Vagina (tissue), 2 donors: ENCODE results near the gene OR52E2. TPM values are rescaled to one million over a fixed set of nuclear protein-coding genes. Genes with fewer than 3 reads are reported as not detected.

Source experiments
- DNase-seq, 2 donors: peaks; one replicate each; pipeline ENCODE4 v3.0.0-alpha.2; 2017; ENCODE audit errors: extremely low spot score in 2 of 2
- H3K27ac ChIP-seq: fragments of 200-600 bp; sonication (generic); one replicate; pipeline ENCODE4 v1.5.1; 2019
- H3K27me3 ChIP-seq: fragments of 200-600 bp; sonication (generic); one replicate; pipeline ENCODE4 v1.5.1; 2019
- H3K36me3 ChIP-seq, 2 donors: fragments of 200-600 bp; sonication (generic); one replicate each; pipeline ENCODE4 v1.5.1; 2017 to 2019
- H3K4me1 ChIP-seq: fragments of 200-600 bp; sonication (generic); one replicate; pipeline ENCODE4 v1.5.1; 2019
- H3K4me3 ChIP-seq, 2 donors: fragments of 200-600 bp; sonication (generic); 1 replicate in 1 of 2; 2 replicates in 1 of 2; pipeline ENCODE4 v1.5.1; 2016 to 2019
- H3K9me3 ChIP-seq: fragments of 200-600 bp; sonication (generic); one replicate; pipeline ENCODE4 v1.5.1; 2019
- CTCF ChIP-seq, 3 experiments: fragments of 450-650 bp in 2 of 3; fragments of 200-600 bp in 1 of 3; sonication (generic) in 1 of 3; IDR thresholded peaks; one replicate each; pipeline ENCODE4 v1.5.1; 2017 to 2019; ENCODE audit warnings: antibody characterized with exemption in 3 of 3, mild to moderate bottlenecking in 2 of 3, moderate library complexity in 2 of 3
- POLR2A ChIP-seq, 2 donors: fragments of 450-650 bp; IDR thresholded peaks; one replicate each; pipeline ENCODE4 v1.6.1; 2017; ENCODE audit warnings: antibody characterized with exemption in 2 of 2, mild to moderate bottlenecking in 2 of 2, moderate library complexity in 2 of 2
- POLR2AphosphoS5 ChIP-seq, 2 donors: sonication (generic); formaldehyde crosslinking; IDR thresholded peaks; one replicate each; pipeline ENCODE4 v1.9.0; 2017; ENCODE audit warnings: antibody characterized with exemption in 2 of 2, mild to moderate bottlenecking in 2 of 2, low read depth in 1 of 2; ENCODE audit not compliant: insufficient read depth in 1 of 2
- intact Hi-C: fragments of 100-400 bp; cut with DNase I; formaldehyde crosslinking; loops from one replicate; pipeline ENCODE4 v1.15.1; 2023
- total RNA-seq: library from RNA; depleted of rRNA; stranded (reverse); fragments of >200 nt; gene quantifications from one replicate; pipeline ENCODE4 v1.2.3, GENCODE V29; 2016

The OR52E2 gene
- total RNA-seq, 1 donor from 2014 or later: not detected

GRCh38 chr11:5037926-5038325 lies 21.5 kb downstream of the OR52E2 start:
- Histone ChIP-seq H3K27me3 (no peaks in the 10 kb centered on the region), H3K36me3 (no peaks in the 10 kb centered on the region), H3K4me1 (no peaks in the 10 kb centered on the region), H3K4me3 (no peak overlapping the region), H3K9me3 (no peaks in the 10 kb centered on the region), H3K27ac (no peak overlapping the region)
- TF ChIP-seq CTCF (IDR thresholded peaks at IDR 0.05) (no peak), POLR2A (IDR thresholded peaks at IDR 0.05) (no peak), POLR2AphosphoS5 (IDR thresholded peaks at IDR 0.05; ENCODE audit: insufficient read depth in 1 of 2, low read depth in 1 of 2) (no peak)
- intact Hi-C loops: no loop called here
- DNase-seq: no peak

GRCh38 chr11:5036669-5037068 lies 22.8 kb downstream of the OR52E2 start:
- no peaks in the 10 kb centered on the region for H3K4me1 ChIP-seq
- no peak for TF ChIP-seq POLR2A (IDR thresholded peaks at IDR 0.05)
- TF ChIP-seq CTCF (IDR thresholded peaks at IDR 0.05): no peak
- TF ChIP-seq POLR2AphosphoS5 (IDR thresholded peaks at IDR 0.05; ENCODE audit: insufficient read depth in 1 of 2, low read depth in 1 of 2): no peak
- H3K36me3 ChIP-seq: no peaks in the 10 kb centered on the region
- no peak overlapping the region for H3K4me3 ChIP-seq
- DNase-seq: no peak
- H3K27me3 ChIP-seq: no peaks in the 10 kb centered on the region
- intact Hi-C loops: no loop called here
- H3K27ac ChIP-seq: no peak overlapping the region
- no peaks in the 10 kb centered on the region for H3K9me3 ChIP-seq

GRCh38 chr11:5021996-5022395 lies 37.4 kb downstream of the OR52E2 start:
- TF ChIP-seq CTCF (IDR thresholded peaks at IDR 0.05) (no peak), POLR2A (IDR thresholded peaks at IDR 0.05) (no peak), POLR2AphosphoS5 (IDR thresholded peaks at IDR 0.05; ENCODE audit: insufficient read depth in 1 of 2, low read depth in 1 of 2) (no peak)
- H3K27me3 ChIP-seq: no peaks in the 10 kb centered on the region
- DNase-seq: no peak
- H3K36me3 ChIP-seq: no peaks in the 10 kb centered on the region
- no peak overlapping the region for H3K27ac ChIP-seq
- no peaks in the 10 kb centered on the region for H3K4me1 ChIP-seq
- H3K9me3 ChIP-seq: no peaks in the 10 kb centered on the region
- intact Hi-C loops: no loop called here
- no peak overlapping the region for H3K4me3 ChIP-seq

GRCh38 chr11:5013012-5013411 lies 46.4 kb downstream of the OR52E2 start:
- Histone ChIP-seq H3K27me3 (no peaks in the 10 kb centered on the region), H3K9me3 (no peaks in the 10 kb centered on the region)

GRCh38 chr11:5011254-5011653 lies 48.2 kb downstream of the OR52E2 start:
- DNase-seq: no peak
- no peaks in the 10 kb centered on the region for H3K9me3 ChIP-seq
- H3K4me3 ChIP-seq: no peak overlapping the region
- TF ChIP-seq POLR2A (IDR thresholded peaks at IDR 0.05) (no peak), POLR2AphosphoS5 (IDR thresholded peaks at IDR 0.05; ENCODE audit: insufficient read depth in 1 of 2, low read depth in 1 of 2) (no peak), CTCF (IDR thresholded peaks at IDR 0.05) (no peak)
- H3K36me3 ChIP-seq: no peaks in the 10 kb centered on the region
- H3K27ac ChIP-seq: no peak overlapping the region
- intact Hi-C loops: no loop called here
- H3K27me3 ChIP-seq: no peaks in the 10 kb centered on the region
- H3K4me1 ChIP-seq: no peaks in the 10 kb centered on the region

More at GRCh38 chr11:5013012-5013411, 46.4 kb downstream of the OR52E2 start:
- TF ChIP-seq CTCF (IDR thresholded peaks at IDR 0.05): no peak
- no peak for TF ChIP-seq POLR2AphosphoS5 (IDR thresholded peaks at IDR 0.05; ENCODE audit: insufficient read depth in 1 of 2, low read depth in 1 of 2)
- TF ChIP-seq POLR2A (IDR thresholded peaks at IDR 0.05): no peak
- H3K36me3 ChIP-seq: no peaks in the 10 kb centered on the region
- no peaks in the 10 kb centered on the region for H3K4me1 ChIP-seq
- H3K4me3 ChIP-seq: no peak overlapping the region
- no peak for DNase-seq
- intact Hi-C loops: no loop called here
- no peak overlapping the region for H3K27ac ChIP-seq

Other genes starting within 250 kb of the OR52E2 start
- gene OR51F2, start 238.3 kb downstream of the OR52E2 start, total RNA-seq: not detected
- not detected for gene OR51S1, start 210.4 kb downstream of the OR52E2 start, total RNA-seq
- gene OR51T1, start 177.7 kb downstream of the OR52E2 start, total RNA-seq: not detected
- not detected for gene OR51A7, start 155.8 kb downstream of the OR52E2 start, total RNA-seq
- not detected for gene OR51G2, start 140.3 kb downstream of the OR52E2 start, total RNA-seq
- gene OR51G1, start 135.3 kb downstream of the OR52E2 start, total RNA-seq: not detected
- gene OR51A4, start 112.0 kb downstream of the OR52E2 start, total RNA-seq: not detected
- gene OR51A2, start 103.9 kb downstream of the OR52E2 start, total RNA-seq: not detected
- gene OR51L1, start 64.8 kb downstream of the OR52E2 start, total RNA-seq: not detected
- gene OR52J3, start 13.1 kb downstream of the OR52E2 start, total RNA-seq: not detected
- gene OR52E1, start 9.9 kb upstream of the OR52E2 start, total RNA-seq: not detected
- not detected for gene OR52A5, start 78.7 kb upstream of the OR52E2 start, total RNA-seq
- gene OR52A1, start 95.1 kb upstream of the OR52E2 start, total RNA-seq: not detected
- not detected for gene OR51V1, start 141.1 kb upstream of the OR52E2 start, total RNA-seq
- 591 TPM for gene HBB, start 167.4 kb upstream of the OR52E2 start, total RNA-seq
- gene HBD, start 174.9 kb upstream of the OR52E2 start, total RNA-seq: not detected
- gene HBG1, start 190.2 kb upstream of the OR52E2 start, total RNA-seq: not detected
- not detected for gene HBG2, start 195.2 kb upstream of the OR52E2 start, total RNA-seq
- not detected for gene HBE1, start 210.3 kb upstream of the OR52E2 start, total RNA-seq
- gene OR51B4, start 242.3 kb upstream of the OR52E2 start, total RNA-seq: not detected